HG02571 (cell line): ENCODE data around the gene CACNA1E.
"Not testable (repeated sequence)": the region's sequence is repeated elsewhere in the genome, so short reads cannot be mapped to it uniquely, and the experiment has no call there.

Source experiments
- ATAC-seq: cut with Tn5 transposase; IDR thresholded peaks from one replicate; pipeline ENCODE4 v1.9.1; 2021; ENCODE audit warnings: mild to moderate bottlenecking, moderate library complexity; ENCODE audit not compliant: unreplicated experiment

Gene CACNA1E

GRCh38 chr1:181514298-181515290 is 31.3 kb downstream of the CACNA1E start:
- ATAC-seq = peak; percentile 66

- ATAC-seq = no peak
Observed at GRCh38 chr1:181516706-181517105, 33.4 kb downstream of the CACNA1E start.

- ATAC-seq = no peak
Observed at GRCh38 chr1:181517181-181517875, 34.0 kb downstream of the CACNA1E start.

GRCh38 chr1:181518152-181518551 is 34.8 kb downstream of the CACNA1E start:
- no peak for ATAC-seq

- ATAC-seq = no peak
Observed at GRCh38 chr1:181522864-181523263, 39.5 kb downstream of the CACNA1E start.

- no peak for ATAC-seq
Observed at GRCh38 chr1:181525104-181525721, 41.9 kb downstream of the CACNA1E start.

GRCh38 chr1:181528241-181528640 is 44.9 kb downstream of the CACNA1E start:
- not testable (repeated sequence) for ATAC-seq

GRCh38 chr1:181531441-181531840 is 48.1 kb downstream of the CACNA1E start:
- no peak for ATAC-seq

GRCh38 chr1:181531951-181532600 is 48.8 kb downstream of the CACNA1E start:
- ATAC-seq = no peak

GRCh38 chr1:181538836-181539235 is 55.5 kb downstream of the CACNA1E start:
- no peak for ATAC-seq

- ATAC-seq = no peak
Observed at GRCh38 chr1:181541458-181541857, 58.1 kb downstream of the CACNA1E start.

- no peak for ATAC-seq
Observed at GRCh38 chr1:181541947-181542346, 58.6 kb downstream of the CACNA1E start.

GRCh38 chr1:181542406-181542805 is 59.1 kb downstream of the CACNA1E start:
- ATAC-seq = not testable (repeated sequence)

GRCh38 chr1:181545395-181545794 is 62.1 kb downstream of the CACNA1E start:
- ATAC-seq = no peak

- ATAC-seq = no peak
Observed at GRCh38 chr1:181548497-181548896, 65.2 kb downstream of the CACNA1E start.

- no peak for ATAC-seq
Observed at GRCh38 chr1:181551249-181551648, 67.9 kb downstream of the CACNA1E start.

- no peak for ATAC-seq
Observed at GRCh38 chr1:181551754-181552153, 68.4 kb downstream of the CACNA1E start.

- no peak for ATAC-seq
Observed at GRCh38 chr1:181554465-181554864, 71.1 kb downstream of the CACNA1E start.

GRCh38 chr1:181556631-181557030 is 73.3 kb downstream of the CACNA1E start:
- ATAC-seq = no peak

GRCh38 chr1:181557313-181557712 is 74.0 kb downstream of the CACNA1E start:
- ATAC-seq = no peak

GRCh38 chr1:181558416-181558815 is 75.1 kb downstream of the CACNA1E start:
- ATAC-seq = no peak
